ENCODE data around the gene EML6. TPM values are rescaled to one million over a fixed set of nuclear protein-coding genes. Genes with fewer than 3 reads are reported as not detected.
A peak's percentile ranks its signal among the peaks of the same experiment; 100 is the strongest.

EML6 gene
- total and polyA plus RNA-seq, 2 of the 13 experiments (the other 11 are each of a cell fraction or from before 2014, with no cell fraction given), result 17.2 to 32.4 TPM

GRCh38 chr2:54838585-54839035 lies 115.1 kb downstream of the EML6 start (continued):
- 0 out of 2 replicates have a peak, but pooled peaks have one; percentile 50 for TF ChIP-seq ZNF510 (CRISPR knock-in tag; IDR thresholded peaks at IDR 0.05; ENCODE audit: low read depth)

GRCh38 chr2:54839461-54840255 lies 116.2 kb downstream of the EML6 start:
- Histone ChIP-seq H3K4me1 (ENCODE audit: insufficient read depth, low read length) (no peaks in the 10 kb centered on the region), H3K27me3 (ENCODE audit: control insufficient read depth in 1 of 2, insufficient read depth in 2 of 2, low read length in 2 of 2) (no peaks in the 10 kb centered on the region), H3K27ac (ENCODE audit: extremely low read length, insufficient read depth, low read length) (no peak overlapping the region), H3K4me2 (ENCODE audit: low read depth, low read length) (no peak overlapping the region), H3K79me2 (ENCODE audit: insufficient read depth, low read length) (no peaks in the 10 kb centered on the region), H4K20me1 (ENCODE audit: insufficient read depth, low read length) (no peaks in the 10 kb centered on the region), H3K36me3 (replicated peaks in 1 of 2; ENCODE audit: control insufficient read depth in 1 of 2, insufficient read depth in 2 of 2, low read length in 2 of 2) (no peaks in the 10 kb centered on the region), H2AFZ (ENCODE audit: low read length) (no peak overlapping the region), H3K9me3 (ENCODE audit: low read length) (no peaks in the 10 kb centered on the region), H3K4me3 (replicated peaks in 1 of 3; ENCODE audit: insufficient read depth in 1 of 3, low read depth in 2 of 3, low read length in 3 of 3) (no peak overlapping the region), H3K9ac (ENCODE audit: insufficient read depth, low read depth, low read length) (no peak overlapping the region)
- TF ChIP-seq SALL1 (CRISPR knock-in tag; IDR thresholded peaks at IDR 0.05), result no peak
- no peak for TF ChIP-seq GPN1 (CRISPR knock-in tag; IDR thresholded peaks at IDR 0.05; ENCODE audit: borderline replicate concordance)
- peak; percentile 77 to 85 for TF ChIP-seq MAFK (conservative IDR thresholded peaks at IDR 0.05 in 1 of 2, IDR thresholded peaks at IDR 0.05 in 1 of 2; ENCODE audit: low read length in 2 of 2)
- peak; percentile 75 for TF ChIP-seq MAFF (IDR thresholded peaks at IDR 0.05; ENCODE audit: low read depth, low read length)
- ATAC-seq (no peak), FAIRE-seq (no peak), DNase-seq (ENCODE audit: low spot score) (no peak)
- WGBS (ENCODE audit: low lambda C conversion rate), result 85% methylated on average over 6 of the region's 6 CpGs
- CTCF ChIA-PET (ENCODE audit: low intra/inter-chr PET ratio, low total read pairs), result interaction anchor here (1.7 kb wide), 1 partner anchor 733 kb away, joined by 7 read pairs; no protein-coding TSS in a partner anchor
- BruUV-seq (replicated peaks), result no TSS peak
- intact Hi-C loops (cut with micrococcal nuclease; ENCODE audit: unreplicated experiment) (loop anchor here (5.0 kb wide), 1 partner anchor 172 kb away; no protein-coding TSS in a partner anchor), in situ Hi-C loops (cut with HindIII; ENCODE audit: extremely low pct_ligation_motif_present, low pct_unique_long_range_greater_than_20kb) (loop anchor here (10.0 kb wide), 1 partner anchor 735 kb away; no protein-coding TSS in a partner anchor)
- POLR2A ChIA-PET, result interaction anchor here (1.2 kb wide), 1 partner anchor 117 kb away, joined by 3 read pairs; no protein-coding TSS in a partner anchor
